Muscle layer of duodenum (tissue), 2 donors: ENCODE results near the gene ABHD12B.

ENCODE experiments used
- H3K27ac ChIP-seq: one replicate; pipeline ENCODE4 v1.7.0; 2013; ENCODE audit warnings: mild to moderate bottlenecking, low read length
- H3K27me3 ChIP-seq: one replicate; pipeline ENCODE4 v1.7.0; 2013; ENCODE audit warnings: low read depth, mild to moderate bottlenecking, control low read depth, low read length
- H3K36me3 ChIP-seq, 2 donors: one replicate each; pipeline ENCODE4 v1.7.0; 2013; ENCODE audit warnings: low read length in 2 of 2, control low read depth in 1 of 2, mild to moderate bottlenecking in 1 of 2; ENCODE audit not compliant: insufficient read depth in 2 of 2, control insufficient read depth in 1 of 2
- H3K4me1 ChIP-seq, 2 donors: one replicate each; pipeline ENCODE4 v1.7.0; 2013; ENCODE audit warnings: low read length in 2 of 2, mild to moderate bottlenecking in 2 of 2, control low read depth in 1 of 2, moderate library complexity in 1 of 2; ENCODE audit not compliant: insufficient read depth in 2 of 2, control insufficient read depth in 1 of 2
- H3K4me3 ChIP-seq, 2 donors: one replicate each; pipeline ENCODE4 v1.7.0; 2013; ENCODE audit warnings: low read length in 2 of 2, low read depth in 1 of 2, mild to moderate bottlenecking in 1 of 2
- H3K9me3 ChIP-seq, 2 donors: one replicate each; pipeline ENCODE4 v1.7.0; 2013; ENCODE audit warnings: low read length in 2 of 2, control low read depth in 1 of 2, mild to moderate bottlenecking in 1 of 2; ENCODE audit not compliant: control insufficient read depth in 1 of 2
- donor health status: healthy.

The ABHD12B gene

GRCh38 chr14:50830932-50831725 is 40.7 kb upstream of the ABHD12B start, which contains the start of gene NIN:
NIN (minus strand) TSS chr14:50831162; CDS start chr14:50822056, 9,106 bp downstream.
- Histone ChIP-seq H3K27me3 (no peaks in the 10 kb centered on the region), H3K4me3 (peak within 1 kb of the TSS; percentile 78 to 90), H3K36me3 (no peaks in the 10 kb centered on the region), H3K4me1 (peaks cover 6 to 31% of the 10 kb centered on the region in 2 donors), H3K27ac (peak within 1 kb of the TSS; percentile 44), H3K9me3 (no peaks in the 10 kb centered on the region)

GRCh38 chr14:50831726-50832168 is 40.1 kb upstream of the ABHD12B start:
- H3K36me3 ChIP-seq: no peaks in the 10 kb centered on the region
- H3K27me3 ChIP-seq: no peaks in the 10 kb centered on the region
- H3K27ac ChIP-seq: peak overlapping the region; percentile 39
- no peaks in the 10 kb centered on the region for H3K9me3 ChIP-seq
- peak overlapping the region; percentile 78 to 90 for H3K4me3 ChIP-seq
- peaks cover 6 to 25% of the 10 kb centered on the region in 2 donors for H3K4me1 ChIP-seq

- peaks cover 6 to 15% of the 10 kb centered on the region in 2 donors for H3K4me1 ChIP-seq
- H3K27ac ChIP-seq: no peak overlapping the region
- no peaks in the 10 kb centered on the region for H3K27me3 ChIP-seq
- H3K4me3 ChIP-seq: no peak overlapping the region
- H3K36me3 ChIP-seq: no peaks in the 10 kb centered on the region
- H3K9me3 ChIP-seq: no peaks in the 10 kb centered on the region
Observed at GRCh38 chr14:50832935-50833630, 38.8 kb upstream of the ABHD12B start.

DNA sequence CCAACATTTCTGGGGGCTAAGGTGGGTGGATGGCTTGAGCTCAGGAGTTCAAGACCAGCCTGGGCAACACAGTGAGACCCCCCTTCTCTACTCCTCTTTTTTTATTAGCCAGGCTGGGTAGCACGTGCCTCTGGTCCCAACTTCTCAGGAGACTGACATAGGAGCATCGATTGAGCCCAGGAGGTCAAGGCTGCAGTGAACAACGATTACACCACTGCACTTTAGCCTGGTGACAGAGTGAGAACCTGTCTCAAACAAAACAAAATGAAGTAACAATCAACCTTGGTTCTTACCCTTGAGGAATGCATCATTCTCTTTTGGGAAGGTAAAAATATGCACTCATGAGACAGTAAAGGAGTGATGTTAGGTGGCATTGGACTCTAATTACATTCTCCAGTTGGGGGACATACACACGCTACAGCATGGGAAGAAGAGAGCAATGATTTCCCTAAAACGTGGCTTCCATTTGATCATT is 37.0 kb upstream of the ABHD12B start:
- H3K27ac ChIP-seq: no peak overlapping the region
- no peaks in the 10 kb centered on the region for H3K36me3 ChIP-seq
- H3K27me3 ChIP-seq: no peaks in the 10 kb centered on the region
- H3K4me1 ChIP-seq: no peaks in the 10 kb centered on the region
- no peaks in the 10 kb centered on the region for H3K9me3 ChIP-seq
- no peak overlapping the region for H3K4me3 ChIP-seq

- H3K27ac ChIP-seq: no peak overlapping the region
- no peak overlapping the region for H3K4me3 ChIP-seq
- H3K36me3 ChIP-seq: no peaks in the 10 kb centered on the region
- no peaks in the 10 kb centered on the region for H3K4me1 ChIP-seq
- H3K27me3 ChIP-seq: no peaks in the 10 kb centered on the region
- no peaks in the 10 kb centered on the region for H3K9me3 ChIP-seq
Observed at GRCh38 chr14:50835280-50835679, 36.6 kb upstream of the ABHD12B start.

DNA sequence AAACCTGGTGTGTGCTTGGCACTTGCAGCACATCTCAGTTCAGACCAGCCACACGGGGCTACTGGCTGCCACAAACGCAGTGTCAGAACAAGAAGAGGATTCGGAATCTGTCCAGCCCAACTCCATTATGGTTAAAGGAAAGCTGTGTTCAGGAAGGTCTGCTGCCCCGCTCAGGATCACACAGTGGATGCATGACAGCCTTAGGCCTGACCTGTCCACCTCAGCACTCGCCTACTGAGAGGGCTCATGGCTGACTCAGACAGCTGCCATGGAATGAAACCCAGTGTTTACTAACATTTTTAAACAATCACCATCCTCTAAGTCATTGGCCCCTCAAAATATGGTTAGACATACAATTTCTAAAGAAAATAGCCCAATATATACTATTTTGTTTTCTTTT is 35.3 kb upstream of the ABHD12B start:
- no peak overlapping the region for H3K4me3 ChIP-seq
- H3K36me3 ChIP-seq: no peaks in the 10 kb centered on the region
- no peaks in the 10 kb centered on the region for H3K27me3 ChIP-seq
- H3K27ac ChIP-seq: no peak overlapping the region
- H3K4me1 ChIP-seq: no peaks in the 10 kb centered on the region
- H3K9me3 ChIP-seq: no peaks in the 10 kb centered on the region

DNA sequence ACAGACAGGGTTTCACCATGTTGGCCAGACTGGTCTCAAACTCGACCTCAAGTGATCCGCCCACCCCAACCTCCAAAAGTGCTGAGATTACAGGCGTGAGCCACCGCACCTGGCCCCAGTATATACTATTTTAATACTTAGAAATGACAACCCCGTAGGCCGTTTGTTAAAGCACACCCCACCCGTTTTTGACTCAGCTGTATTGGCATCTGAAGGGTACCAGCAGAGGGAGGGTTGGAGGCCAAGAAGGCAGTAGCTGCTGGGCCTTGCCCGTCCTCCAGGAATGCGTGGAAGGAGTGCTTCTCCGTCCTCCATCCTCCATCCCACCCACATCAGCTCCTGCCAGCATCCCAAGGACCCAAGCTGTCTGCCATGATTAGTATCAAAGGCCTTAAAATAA is 34.6 kb upstream of the ABHD12B start:
- Histone ChIP-seq H3K4me1 (no peaks in the 10 kb centered on the region), H3K36me3 (no peaks in the 10 kb centered on the region)

DNA sequence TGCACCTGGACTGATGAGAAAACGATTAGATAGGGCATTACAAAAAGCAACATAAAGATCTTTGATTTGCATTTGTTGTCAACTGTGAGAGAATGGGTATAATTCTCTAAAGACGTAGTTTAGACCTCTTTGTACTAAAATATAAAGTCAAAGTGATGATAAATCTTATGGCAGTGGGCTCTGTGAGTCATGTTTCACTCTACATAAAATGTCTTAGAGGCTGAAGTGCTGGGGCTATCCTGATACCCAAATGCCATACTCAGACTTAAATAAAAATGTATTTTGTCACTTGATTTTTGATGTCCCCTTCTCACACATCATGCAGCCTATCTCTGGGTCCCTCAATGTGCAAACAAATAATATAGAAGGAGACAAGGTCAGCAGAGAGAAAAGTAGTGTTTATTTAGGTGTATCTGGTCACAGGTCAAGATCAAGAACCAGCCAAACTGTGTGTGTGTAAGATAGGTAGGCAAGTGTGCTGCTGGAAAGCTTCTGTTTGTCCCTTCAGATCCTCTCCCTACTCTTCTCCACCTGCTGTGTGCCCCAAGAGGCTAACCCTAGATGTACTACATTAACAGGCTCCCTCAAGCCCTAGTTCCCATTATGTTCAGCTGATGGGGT is 33.9 kb upstream of the ABHD12B start:
- Histone ChIP-seq H3K4me1 (no peaks in the 10 kb centered on the region), H3K9me3 (no peaks in the 10 kb centered on the region), H3K36me3 (no peaks in the 10 kb centered on the region), H3K4me3 (no peak overlapping the region), H3K27ac (no peak overlapping the region), H3K27me3 (no peaks in the 10 kb centered on the region)

More for the DNA sequence above, 34.6 kb upstream of the ABHD12B start:
- Histone ChIP-seq H3K4me3 (no peak overlapping the region), H3K27me3 (no peaks in the 10 kb centered on the region), H3K9me3 (no peaks in the 10 kb centered on the region), H3K27ac (no peak overlapping the region)

GRCh38 chr14:50839048-50839447 is 32.8 kb upstream of the ABHD12B start:
- H3K36me3 ChIP-seq: no peaks in the 10 kb centered on the region
- no peak overlapping the region for H3K4me3 ChIP-seq
- H3K27ac ChIP-seq: no peak overlapping the region
- H3K4me1 ChIP-seq: no peaks in the 10 kb centered on the region
- H3K9me3 ChIP-seq: no peaks in the 10 kb centered on the region
- H3K27me3 ChIP-seq: no peaks in the 10 kb centered on the region

GRCh38 chr14:50839691-50840090 is 32.2 kb upstream of the ABHD12B start:
- no peaks in the 10 kb centered on the region for H3K36me3 ChIP-seq
- H3K4me1 ChIP-seq: no peaks in the 10 kb centered on the region
- H3K9me3 ChIP-seq: no peaks in the 10 kb centered on the region
- no peaks in the 10 kb centered on the region for H3K27me3 ChIP-seq
- H3K4me3 ChIP-seq: no peak overlapping the region
- H3K27ac ChIP-seq: no peak overlapping the region

DNA sequence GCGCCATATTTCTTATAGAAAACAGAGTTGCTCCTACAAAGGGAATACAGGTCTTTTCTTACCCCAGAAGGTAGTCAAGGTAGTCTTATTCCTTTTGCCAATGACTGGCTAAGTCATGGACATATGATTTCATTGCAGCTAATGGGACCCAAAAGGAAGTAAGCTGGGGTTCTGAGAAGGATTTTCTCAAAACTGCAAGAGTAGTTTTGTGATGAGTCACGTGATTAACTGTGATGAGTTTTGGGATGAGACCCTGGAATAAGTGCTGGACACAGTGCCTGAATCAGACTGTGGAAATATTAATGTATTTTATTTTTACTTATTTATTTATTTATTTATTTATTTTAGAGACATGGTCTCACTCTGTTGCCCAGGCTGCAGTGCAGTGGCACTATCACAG is 27.5 kb upstream of the ABHD12B start:
- Histone ChIP-seq H3K27me3 (no peaks in the 10 kb centered on the region), H3K27ac (no peak overlapping the region), H3K4me3 (no peak overlapping the region), H3K9me3 (no peaks in the 10 kb centered on the region), H3K36me3 (no peaks in the 10 kb centered on the region), H3K4me1 (no peaks in the 10 kb centered on the region)
